G401.6 (cell line): ENCODE measurements around the gene NDUFA8.

Source experiments
- FAIRE-seq: peaks from 2 replicates; lab custom pipeline; 2012; peaks lifted over from hg19 to GRCh38; lab: Jason Lieb, UNC

NDUFA8 gene

DNA sequence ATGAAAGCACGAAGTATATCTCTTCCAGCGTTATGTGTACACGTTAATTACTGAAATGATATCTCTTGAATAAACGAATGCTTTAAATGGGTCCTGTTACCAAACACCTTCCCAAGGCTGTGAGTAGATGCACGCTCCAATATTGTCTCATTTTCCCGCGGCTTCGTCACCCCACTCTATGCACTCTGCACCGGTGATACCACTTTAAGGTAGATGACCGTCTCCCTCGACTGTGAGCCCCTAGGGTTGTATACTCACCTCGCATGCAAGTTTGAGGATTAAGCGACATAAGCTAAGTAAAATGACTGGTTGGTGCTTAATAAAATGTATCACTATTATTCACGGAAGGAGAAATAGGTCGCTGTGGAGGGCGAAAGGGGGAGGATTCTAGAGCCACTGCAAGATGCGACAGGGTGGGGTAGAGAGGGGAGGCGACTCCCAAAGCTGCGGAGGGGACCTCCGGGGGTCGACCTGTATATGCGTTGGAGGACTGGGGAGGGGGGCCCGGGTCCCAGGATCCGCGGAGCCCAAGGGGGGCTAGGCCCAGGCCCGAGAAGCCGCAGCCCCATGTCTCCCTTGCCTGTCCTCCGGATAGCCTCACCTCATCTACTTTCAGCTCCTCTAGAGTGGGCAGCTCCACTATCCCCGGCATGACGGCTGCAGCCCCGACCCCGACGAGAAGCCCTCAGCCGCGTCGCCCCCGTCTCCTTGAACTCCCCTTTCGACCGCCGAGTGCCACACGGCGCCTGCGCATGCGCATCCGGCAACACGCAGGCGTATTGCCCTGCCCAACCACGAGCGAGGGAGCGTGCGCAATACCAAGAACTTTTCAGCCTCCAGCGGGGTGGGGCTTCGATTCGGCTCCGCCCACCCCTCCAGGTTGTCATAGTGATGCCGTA lies at the start of gene NDUFA8, which contains the start of gene MORN5:
TSS of gene NDUFA8 (minus strand) at position 754 of the 899 bp plus-strand sequence. CDS start at position 652, 102 bp downstream.
TSS of gene MORN5 (plus strand) at position 883 of the 899 bp plus-strand sequence. CDS start 65 bp downstream, outside the sequence.
- FAIRE-seq = peak; percentile 94

- no peak for FAIRE-seq
Measured at GRCh38 chr9:122207096-122207495, 47.5 kb upstream of the NDUFA8 start.

DNA sequence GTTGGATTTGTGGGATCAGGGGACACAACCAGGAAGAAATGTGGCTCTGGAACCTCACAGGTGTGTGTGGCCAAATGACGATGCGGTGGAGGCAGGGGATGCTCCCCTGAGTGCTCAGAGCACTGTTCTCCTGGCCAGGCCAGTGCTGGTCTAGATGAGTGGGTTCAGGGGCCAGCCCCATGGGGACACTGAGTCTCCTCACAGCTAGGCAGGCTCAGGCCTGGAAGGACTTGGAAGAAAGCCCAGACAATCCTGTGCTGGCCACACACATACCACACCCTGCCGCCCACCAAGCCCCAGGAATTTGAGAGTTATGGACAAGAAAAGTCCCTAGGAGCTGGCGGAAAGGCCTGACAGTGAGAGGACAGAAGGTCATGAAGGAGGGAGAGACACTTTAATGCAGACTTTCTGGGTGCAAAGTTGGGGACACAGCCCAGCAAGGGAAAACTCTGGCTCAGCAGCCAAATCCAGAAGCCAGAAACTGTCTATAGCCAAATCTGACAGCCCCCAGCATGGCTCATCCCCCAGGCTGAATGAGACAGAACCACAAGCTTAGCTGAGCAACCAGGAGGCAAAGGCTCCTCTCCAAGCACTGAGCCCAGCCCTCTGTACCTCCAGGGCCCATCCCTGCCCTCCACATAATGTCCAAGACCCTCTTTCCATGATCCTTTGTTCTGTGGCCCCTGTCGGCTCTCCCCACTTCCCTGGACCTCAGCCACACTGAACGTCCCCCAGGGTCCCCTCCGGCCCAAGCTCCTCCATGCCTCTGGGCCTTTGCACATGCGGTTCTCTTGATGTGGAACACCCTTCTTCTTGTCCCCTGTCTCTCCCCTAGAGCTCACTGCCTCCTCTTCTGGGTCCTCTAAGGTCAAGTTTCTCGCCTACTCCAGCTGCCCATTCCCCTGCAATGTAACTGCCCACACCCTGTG lies 46.8 kb upstream of the NDUFA8 start:
- no peak for FAIRE-seq

GRCh38 chr9:122205176-122205575 lies 45.6 kb upstream of the NDUFA8 start:
- no peak for FAIRE-seq

- FAIRE-seq = no peak
Measured at GRCh38 chr9:122204491-122204890, 44.9 kb upstream of the NDUFA8 start.

- FAIRE-seq = no peak
Measured at GRCh38 chr9:122204055-122204454, 44.5 kb upstream of the NDUFA8 start.

- FAIRE-seq = no peak
Measured at GRCh38 chr9:122202111-122202510, 42.5 kb upstream of the NDUFA8 start.

- FAIRE-seq = no peak
Measured at GRCh38 chr9:122201641-122202040, 42.1 kb upstream of the NDUFA8 start.

DNA sequence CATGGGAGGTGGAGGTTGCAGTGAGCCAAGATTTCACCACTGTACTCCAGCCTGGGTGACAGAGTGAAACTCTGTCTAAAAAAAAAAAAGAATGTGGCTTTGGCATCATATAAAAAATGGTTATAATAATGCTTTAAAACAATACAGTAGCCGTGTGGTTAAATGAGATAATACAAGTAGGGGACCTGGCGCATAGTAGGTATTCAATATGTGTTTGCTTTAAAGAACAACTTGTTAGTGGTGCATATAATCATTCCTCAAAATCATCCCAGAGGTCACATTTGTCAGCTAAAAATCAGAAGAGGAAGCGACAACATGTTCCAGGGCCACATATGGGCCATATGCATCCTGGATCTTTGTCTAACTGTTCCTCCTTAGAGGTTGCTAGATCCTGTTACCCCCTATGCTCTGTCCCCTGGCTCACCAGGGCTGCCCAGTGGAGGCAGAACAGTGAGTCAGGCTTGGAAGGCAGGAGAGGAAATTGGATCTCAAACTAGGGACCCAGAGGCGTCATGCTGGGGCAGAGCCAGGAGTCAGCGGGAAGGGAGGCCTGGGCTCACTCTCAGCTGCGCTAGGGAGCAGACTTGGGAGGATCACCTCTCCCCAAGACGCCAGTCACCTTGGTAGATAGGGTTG lies 41.5 kb upstream of the NDUFA8 start:
- FAIRE-seq = no peak

- FAIRE-seq = no peak
Measured at GRCh38 chr9:122197882-122198281, 38.3 kb upstream of the NDUFA8 start.

- FAIRE-seq = no peak
Measured at GRCh38 chr9:122197426-122197825, 37.8 kb upstream of the NDUFA8 start.

GRCh38 chr9:122195875-122196274 lies 36.3 kb upstream of the NDUFA8 start:
- no peak for FAIRE-seq

- no peak for FAIRE-seq
Measured at GRCh38 chr9:122193651-122194050, 34.1 kb upstream of the NDUFA8 start.

DNA sequence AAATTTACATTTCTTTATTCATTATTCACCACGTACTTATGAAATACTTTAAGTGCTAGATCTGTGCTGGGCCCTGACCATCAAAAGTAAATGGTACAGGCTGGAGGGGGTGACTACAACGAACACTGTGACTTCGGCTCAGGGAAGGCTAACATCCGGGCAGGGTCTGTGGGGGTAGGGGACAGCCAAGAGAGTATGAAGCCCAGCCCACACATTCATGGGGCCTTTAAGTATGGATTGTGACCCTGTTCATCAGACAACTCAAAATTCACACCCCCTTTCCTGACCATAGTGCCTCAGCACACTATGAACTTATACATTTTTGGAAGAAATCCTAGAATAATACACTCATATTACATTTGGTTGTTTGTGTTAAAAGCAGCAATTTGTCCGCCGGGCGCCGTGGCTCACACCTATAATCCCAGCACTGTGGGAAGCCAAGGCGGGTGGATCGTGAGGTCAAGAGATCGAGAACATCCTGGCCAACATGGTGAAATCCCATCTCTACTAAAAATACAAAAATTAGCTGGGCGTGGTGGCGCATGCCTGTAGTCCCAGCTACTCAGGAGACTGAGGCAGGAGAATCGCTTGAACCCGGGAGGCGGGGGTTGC lies 33.4 kb upstream of the NDUFA8 start:
- no peak for FAIRE-seq

- FAIRE-seq = no peak
Measured at GRCh38 chr9:122192261-122192875, 32.8 kb upstream of the NDUFA8 start.

GRCh38 chr9:122191584-122191983 lies 32.0 kb upstream of the NDUFA8 start:
- FAIRE-seq = no peak

DNA sequence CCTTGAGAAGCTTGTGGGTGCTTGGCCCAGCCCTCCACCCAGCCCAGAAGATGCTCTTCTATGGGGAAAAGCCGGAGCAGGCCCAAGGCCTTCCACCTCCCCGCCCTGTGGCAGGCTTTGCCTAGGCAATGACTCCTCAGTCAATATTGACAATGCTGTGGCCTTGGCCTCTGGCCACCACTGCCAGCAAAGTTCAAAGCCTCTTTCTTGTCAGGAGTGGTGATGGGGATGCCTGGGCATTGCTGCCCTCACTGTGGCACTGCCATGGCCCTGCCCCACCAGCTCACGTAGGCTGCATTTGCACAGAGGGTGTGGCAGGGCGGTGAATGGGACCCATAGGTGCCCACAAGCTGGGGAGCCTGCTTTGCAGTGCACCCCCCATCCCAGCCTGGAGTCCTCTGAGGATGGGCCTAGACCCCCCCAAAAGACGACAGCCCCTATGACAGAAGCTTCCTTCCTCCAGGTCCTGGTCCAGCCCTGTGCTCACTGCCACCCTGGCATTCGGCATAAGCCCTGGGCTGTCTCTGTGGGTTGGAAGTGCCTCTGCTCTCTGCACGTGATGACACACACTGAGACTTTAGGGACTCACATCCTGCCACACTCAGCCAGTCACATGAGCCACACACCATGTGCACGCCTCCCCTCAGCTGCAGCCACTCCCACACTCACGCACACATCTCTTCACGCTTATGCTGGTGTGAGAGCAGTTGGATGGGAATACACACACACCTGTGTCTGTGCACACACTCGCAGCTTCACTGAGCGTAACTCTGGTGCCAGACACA lies 31.2 kb upstream of the NDUFA8 start:
- no peak for FAIRE-seq

- no peak for FAIRE-seq
Measured at GRCh38 chr9:122188369-122188768, 28.8 kb upstream of the NDUFA8 start.

DNA sequence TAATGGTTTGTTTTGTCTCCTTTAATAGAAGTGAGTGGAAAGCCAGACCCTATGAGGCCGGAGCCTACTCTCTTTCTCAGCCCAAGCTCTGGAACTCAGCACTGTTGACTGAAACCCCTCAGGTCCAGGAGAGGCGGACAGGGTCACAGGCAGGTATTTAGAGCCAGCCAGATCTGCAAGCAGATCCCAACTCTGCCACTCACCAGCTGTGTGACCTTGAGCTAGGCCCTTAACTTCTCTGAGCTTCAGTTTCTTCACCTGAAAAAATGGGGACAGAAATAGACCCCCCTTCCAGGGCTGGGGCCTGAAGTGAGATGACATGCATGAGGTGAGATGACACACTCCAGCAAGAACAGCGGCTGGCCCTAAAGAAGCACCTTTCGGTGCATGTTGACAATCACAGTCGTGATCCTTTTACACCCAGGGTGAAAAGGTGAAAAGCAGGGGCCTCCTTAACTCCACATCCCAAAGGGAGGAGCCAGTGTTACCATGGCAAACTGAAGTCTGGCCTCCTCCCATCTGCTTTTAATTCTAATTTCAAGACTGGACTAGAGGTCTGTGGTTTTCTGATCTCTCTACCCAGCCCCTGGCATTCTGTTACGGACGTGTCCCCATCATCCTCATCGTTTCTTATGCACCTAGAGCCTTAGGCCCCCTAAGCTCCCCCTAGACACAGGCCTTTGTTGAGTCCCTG lies 27.3 kb upstream of the NDUFA8 start:
- FAIRE-seq = no peak

DNA sequence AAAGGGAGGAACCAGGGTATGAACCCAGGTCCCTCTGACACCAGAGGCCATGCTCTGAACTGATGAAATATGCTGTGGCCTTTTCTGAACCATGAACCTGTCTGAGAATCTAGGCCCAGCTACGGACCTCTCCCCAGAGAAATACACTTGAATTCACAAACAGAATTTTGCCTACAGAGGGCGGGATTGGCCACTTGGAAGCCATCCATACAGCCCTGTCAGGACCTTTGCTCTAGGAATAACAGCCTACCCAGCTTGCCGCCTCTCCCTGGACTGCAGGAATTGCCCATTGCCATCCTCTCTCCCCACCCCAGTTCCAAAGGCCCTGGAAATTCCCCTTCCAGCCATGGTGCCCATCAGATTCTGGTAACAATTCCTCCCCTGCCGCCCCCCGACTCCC lies 26.7 kb upstream of the NDUFA8 start:
- FAIRE-seq = peak; percentile 27
